HepG2 (cell line): ENCODE measurements around the gene SLX4. TPM values are rescaled to one million over a fixed set of nuclear protein-coding genes. Genes with fewer than 3 reads are reported as not detected.

ENCODE experiments used
- CHCHD3 ChIP-seq: sonication (generic); formaldehyde crosslinking; IDR thresholded peaks from 2 replicates; pipeline ENCODE4 v1.8.0; 2022; ENCODE audit warnings: mild to moderate bottlenecking, missing genetic modification reagents, moderate library complexity
- DNMT1 ChIP-seq: sonication (generic); formaldehyde crosslinking; IDR thresholded peaks from 2 replicates; pipeline ENCODE4 v1.5.1; 2020; ENCODE audit warnings: mild to moderate bottlenecking, missing genetic modification reagents
- EP300 ChIP-seq, 3 experiments: sonication (generic) in 1 of 3; formaldehyde crosslinking in 1 of 3; IDR thresholded peaks; 2 replicates each; pipeline versions ENCODE4 v1.5.1 to v1.6.1; 2011 to 2020; ENCODE audit warnings: low read depth in 2 of 3, low read length in 2 of 3, borderline replicate concordance in 1 of 3, improper control_type of control experiment in 1 of 3, mild to moderate bottlenecking in 1 of 3, missing genetic modification reagents in 1 of 3, moderate library complexity in 1 of 3
- ERF ChIP-seq: IDR thresholded peaks from 2 replicates; pipeline ENCODE4 v1.6.1; 2018; ENCODE audit warnings: missing biosample characterization, missing genetic modification reagents
- ETV6 ChIP-seq: sonication (generic); formaldehyde crosslinking; conservative IDR thresholded peaks from 2 replicates; pipeline ENCODE4 v1.4.0; 2020; ENCODE audit warnings: missing genetic modification reagents
- HDAC6 ChIP-seq: fragments of 200-600 bp; sonication (generic); IDR thresholded peaks from 2 replicates; pipeline ENCODE4 v1.7.0; 2017; ENCODE audit warnings: mild to moderate bottlenecking, antibody characterized with exemption, low read length, low read depth
- KMT2A ChIP-seq: sonication (generic); formaldehyde crosslinking; IDR thresholded peaks from 2 replicates; pipeline ENCODE4 v1.4.0; 2020; ENCODE audit warnings: missing genetic modification reagents
- LCORL ChIP-seq, 2 experiments: fragments of 450-650 bp in 1 of 2; sonication (generic) in 1 of 2; formaldehyde crosslinking in 1 of 2; IDR thresholded peaks; 2 replicates each; pipeline versions ENCODE4 v1.5.0 to v1.6.1; 2017 to 2020; ENCODE audit warnings: antibody characterized with exemption in 1 of 2, missing genetic modification reagents in 1 of 2
- MAFF ChIP-seq: IDR thresholded peaks from 2 replicates; pipeline ENCODE4 v1.6.1; 2011; ENCODE audit warnings: low read depth, low read length, improper control_type of control experiment
- MAFK ChIP-seq, 2 experiments: IDR thresholded peaks in 1 of 2; conservative IDR thresholded peaks in 1 of 2; 2 replicates each; pipeline ENCODE4 v1.6.1; 2011; ENCODE audit warnings: improper control_type of control experiment in 2 of 2, low read length in 2 of 2
- NR2C2 ChIP-seq: sonication (generic); formaldehyde crosslinking; IDR thresholded peaks from 2 replicates; pipeline ENCODE4 v1.4.0; 2020; ENCODE audit warnings: missing genetic modification reagents, mild to moderate bottlenecking, moderate library complexity, borderline replicate concordance
- PHF8 ChIP-seq: sonication (generic); formaldehyde crosslinking; IDR thresholded peaks from 2 replicates; pipeline ENCODE4 v1.5.0; 2020; ENCODE audit warnings: missing genetic modification reagents
- REL ChIP-seq: sonication (generic); formaldehyde crosslinking; conservative IDR thresholded peaks from 2 replicates; pipeline ENCODE4 v1.8.0; 2022; ENCODE audit warnings: mild to moderate bottlenecking, missing genetic modification reagents, moderate library complexity
- RORA ChIP-seq: sonication (generic); formaldehyde crosslinking; IDR thresholded peaks from 2 replicates; pipeline ENCODE4 v1.5.0; 2020; ENCODE audit warnings: mild to moderate bottlenecking, missing genetic modification reagents, moderate library complexity
- TAF1 ChIP-seq: sonication (generic); formaldehyde crosslinking; IDR thresholded peaks from 2 replicates; pipeline ENCODE4 v1.4.0; 2020; ENCODE audit warnings: missing genetic modification reagents
- XRCC5 ChIP-seq: fragments of 200-400 bp; formaldehyde crosslinking; optimal IDR thresholded peaks from 2 replicates; pipeline ENCODE3; 2017; ENCODE audit warnings: mild to moderate bottlenecking, low read length
- ZBTB20 ChIP-seq: sonication (generic); formaldehyde crosslinking; IDR thresholded peaks from 2 replicates; pipeline ENCODE4 v1.8.1; 2023; ENCODE audit warnings: missing genetic modification reagents, low read depth, mild to moderate bottlenecking, borderline replicate concordance
- ZBTB7B ChIP-seq: sonication (generic); formaldehyde crosslinking; IDR thresholded peaks from 2 replicates; pipeline ENCODE4 v1.4.0; 2020; ENCODE audit warnings: missing genetic modification reagents
- ZFP41 ChIP-seq: sonication (generic); formaldehyde crosslinking; IDR thresholded peaks from 2 replicates; pipeline ENCODE4 v1.4.0; 2020; ENCODE audit warnings: mild to moderate bottlenecking, missing genetic modification reagents, borderline replicate concordance
- ZNF10 ChIP-seq: sonication (generic); formaldehyde crosslinking; IDR thresholded peaks from 2 replicates; pipeline ENCODE4 v1.4.0; 2020; ENCODE audit warnings: mild to moderate bottlenecking, low read depth, missing genetic modification reagents, borderline replicate concordance
- ZNF180 ChIP-seq: sonication (generic); formaldehyde crosslinking; IDR thresholded peaks from 2 replicates; pipeline ENCODE4 v1.4.0; 2020; ENCODE audit warnings: low read depth, missing genetic modification reagents, borderline replicate concordance
- ZNF253 ChIP-seq: sonication (generic); formaldehyde crosslinking; IDR thresholded peaks from 2 replicates; pipeline ENCODE4 v1.8.0; 2022; ENCODE audit warnings: mild to moderate bottlenecking, missing genetic modification reagents, borderline replicate concordance
- polyA plus RNA-seq, 8 experiments: library from polyadenylated mRNA; depleted of rRNA in 3 of 8; stranded (reverse) in 7 of 8; unstranded in 1 of 8; fragments of >200 nt; fragmentation: Illumina TruSeq in 4 of 8; extraction: Trizol in 4 of 8; gene quantifications; 2 replicates each; pipeline versions ENCODE4 v1.2.1 to v1.2.3, GENCODE V29; 2011 to 2016; ENCODE audit warnings: low read depth in 4 of 8, missing spikeins in 1 of 8, mixed read lengths in 1 of 8; ENCODE audit not compliant: insufficient read depth in 1 of 8
- total RNA-seq, 5 experiments: library from RNA; depleted of rRNA; stranded (reverse); fragments of >200 nt; fragmentation: Illumina TruSeq; extraction: Trizol; gene quantifications; 2 replicates each; pipeline ENCODE4 v1.2.3, GENCODE V29; 2016; ENCODE audit warnings: low read depth in 1 of 5
- TF ChIP-seq, protein P1 (sequence below): sonication (generic); formaldehyde crosslinking; conservative IDR thresholded peaks from 2 replicates; pipeline ENCODE4 v1.8.0; 2022; ENCODE audit warnings: missing genetic modification reagents
- TF ChIP-seq, protein P2 (sequence below): sonication (generic); formaldehyde crosslinking; IDR thresholded peaks from 2 replicates; pipeline ENCODE4 v1.4.0; 2020; ENCODE audit warnings: missing genetic modification reagents
- TF ChIP-seq, protein P3 (sequence below): sonication (generic); formaldehyde crosslinking; IDR thresholded peaks from 2 replicates; pipeline ENCODE4 v1.4.0; 2020; ENCODE audit warnings: missing genetic modification reagents
- TF ChIP-seq, protein P4 (sequence below): sonication (generic); formaldehyde crosslinking; IDR thresholded peaks from 2 replicates; pipeline ENCODE4 v1.4.0; 2020; ENCODE audit warnings: missing genetic modification reagents, borderline replicate concordance

The SLX4 gene
- total and polyA plus RNA-seq, 2 of the 13 experiments (the other 11 are each of a cell fraction or from before 2014, with no cell fraction given): 1.1 to 3.6 TPM

DNA sequence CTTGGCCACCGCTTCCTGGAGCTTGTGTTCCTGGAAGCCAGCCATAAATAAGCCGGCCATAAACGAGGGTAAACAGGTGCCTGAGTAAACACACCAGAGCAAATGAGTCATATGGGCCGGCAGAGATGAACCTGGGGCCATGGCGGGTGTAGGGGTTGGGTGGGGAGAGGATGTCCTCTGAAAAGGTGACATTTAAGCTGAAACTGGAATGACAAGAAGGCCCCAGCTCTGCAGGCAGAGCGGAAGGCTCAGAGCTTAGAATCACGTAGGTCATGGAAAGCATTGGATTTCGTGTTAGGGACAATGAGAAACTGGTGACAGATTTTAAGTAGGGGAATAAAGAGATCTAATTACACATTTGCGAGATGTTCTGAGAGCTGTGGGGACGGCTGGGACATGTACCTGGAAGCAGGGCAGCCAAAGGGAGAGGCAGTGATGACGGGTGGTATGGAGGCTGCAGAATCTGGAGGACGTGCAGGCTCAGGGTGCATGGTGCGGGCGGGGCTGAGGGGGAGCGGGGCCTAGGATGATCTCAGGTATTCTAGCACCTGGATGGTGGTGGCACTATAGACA, 35.0 kb upstream of the SLX4 start (continued):
- TF ChIP-seq RORA (CRISPR knock-in tag): no peak
- no peak for TF ChIP-seq LCORL (IDR thresholded peaks at IDR 0.05)
- TF ChIP-seq LCORL (CRISPR knock-in tag; IDR thresholded peaks at IDR 0.05): 0 out of 2 replicates have a peak, but pooled peaks have one; percentile 72
- TF ChIP-seq MAFF: no peak
- TF ChIP-seq HDAC6: no peak
- no peak for TF ChIP-seq TAF1 (CRISPR knock-in tag)
- TF ChIP-seq EP300 (IDR thresholded peaks at IDR 0.05; ENCODE audit: low read depth in 2 of 2, low read length in 2 of 2): peak in 1 of 2 experiments; percentile 66; a peak in 1 of 4 replicates
- TF ChIP-seq EP300 (CRISPR knock-in tag; IDR thresholded peaks at IDR 0.05; ENCODE audit: borderline replicate concordance): no peak
- TF ChIP-seq ZNF10 (CRISPR knock-in tag): no peak
- TF ChIP-seq ERF (CRISPR knock-in tag): no peak
- TF ChIP-seq, protein P1, sequence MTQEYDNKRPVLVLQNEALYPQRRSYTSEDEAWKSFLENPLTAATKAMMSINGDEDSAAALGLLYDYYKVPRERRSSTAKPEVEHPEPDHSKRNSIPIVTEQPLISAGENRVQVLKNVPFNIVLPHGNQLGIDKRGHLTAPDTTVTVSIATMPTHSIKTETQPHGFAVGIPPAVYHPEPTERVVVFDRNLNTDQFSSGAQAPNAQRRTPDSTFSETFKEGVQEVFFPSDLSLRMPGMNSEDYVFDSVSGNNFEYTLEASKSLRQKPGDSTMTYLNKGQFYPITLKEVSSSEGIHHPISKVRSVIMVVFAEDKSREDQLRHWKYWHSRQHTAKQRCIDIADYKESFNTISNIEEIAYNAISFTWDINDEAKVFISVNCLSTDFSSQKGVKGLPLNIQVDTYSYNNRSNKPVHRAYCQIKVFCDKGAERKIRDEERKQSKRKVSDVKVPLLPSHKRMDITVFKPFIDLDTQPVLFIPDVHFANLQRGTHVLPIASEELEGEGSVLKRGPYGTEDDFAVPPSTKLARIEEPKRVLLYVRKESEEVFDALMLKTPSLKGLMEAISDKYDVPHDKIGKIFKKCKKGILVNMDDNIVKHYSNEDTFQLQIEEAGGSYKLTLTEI (CRISPR knock-in tag): no peak
- TF ChIP-seq REL (CRISPR knock-in tag): no peak
- TF ChIP-seq ZBTB20 (CRISPR knock-in tag): no peak
- no peak for TF ChIP-seq PHF8 (CRISPR knock-in tag)
- TF ChIP-seq, protein P2, sequence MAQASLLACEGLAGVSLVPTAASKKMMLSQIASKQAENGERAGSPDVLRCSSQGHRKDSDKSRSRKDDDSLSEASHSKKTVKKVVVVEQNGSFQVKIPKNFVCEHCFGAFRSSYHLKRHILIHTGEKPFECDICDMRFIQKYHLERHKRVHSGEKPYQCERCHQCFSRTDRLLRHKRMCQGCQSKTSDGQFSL: no peak
- no peak for TF ChIP-seq MAFK (conservative IDR thresholded peaks at IDR 0.05 in 1 of 2, IDR thresholded peaks at IDR 0.05 in 1 of 2; ENCODE audit: low read length in 2 of 2)
- no peak for TF ChIP-seq CHCHD3 (CRISPR knock-in tag)
- no peak for TF ChIP-seq ZBTB7B
- TF ChIP-seq DNMT1 (CRISPR knock-in tag): no peak
- TF ChIP-seq, protein P3, sequence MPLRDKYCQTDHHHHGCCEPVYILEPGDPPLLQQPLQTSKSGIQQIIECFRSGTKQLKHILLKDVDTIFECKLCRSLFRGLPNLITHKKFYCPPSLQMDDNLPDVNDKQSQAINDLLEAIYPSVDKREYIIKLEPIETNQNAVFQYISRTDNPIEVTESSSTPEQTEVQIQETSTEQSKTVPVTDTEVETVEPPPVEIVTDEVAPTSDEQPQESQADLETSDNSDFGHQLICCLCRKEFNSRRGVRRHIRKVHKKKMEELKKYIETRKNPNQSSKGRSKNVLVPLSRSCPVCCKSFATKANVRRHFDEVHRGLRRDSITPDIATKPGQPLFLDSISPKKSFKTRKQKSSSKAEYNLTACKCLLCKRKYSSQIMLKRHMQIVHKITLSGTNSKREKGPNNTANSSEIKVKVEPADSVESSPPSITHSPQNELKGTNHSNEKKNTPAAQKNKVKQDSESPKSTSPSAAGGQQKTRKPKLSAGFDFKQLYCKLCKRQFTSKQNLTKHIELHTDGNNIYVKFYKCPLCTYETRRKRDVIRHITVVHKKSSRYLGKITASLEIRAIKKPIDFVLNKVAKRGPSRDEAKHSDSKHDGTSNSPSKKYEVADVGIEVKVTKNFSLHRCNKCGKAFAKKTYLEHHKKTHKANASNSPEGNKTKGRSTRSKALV (CRISPR knock-in tag): no peak
- no peak for TF ChIP-seq XRCC5
- TF ChIP-seq, protein P4, sequence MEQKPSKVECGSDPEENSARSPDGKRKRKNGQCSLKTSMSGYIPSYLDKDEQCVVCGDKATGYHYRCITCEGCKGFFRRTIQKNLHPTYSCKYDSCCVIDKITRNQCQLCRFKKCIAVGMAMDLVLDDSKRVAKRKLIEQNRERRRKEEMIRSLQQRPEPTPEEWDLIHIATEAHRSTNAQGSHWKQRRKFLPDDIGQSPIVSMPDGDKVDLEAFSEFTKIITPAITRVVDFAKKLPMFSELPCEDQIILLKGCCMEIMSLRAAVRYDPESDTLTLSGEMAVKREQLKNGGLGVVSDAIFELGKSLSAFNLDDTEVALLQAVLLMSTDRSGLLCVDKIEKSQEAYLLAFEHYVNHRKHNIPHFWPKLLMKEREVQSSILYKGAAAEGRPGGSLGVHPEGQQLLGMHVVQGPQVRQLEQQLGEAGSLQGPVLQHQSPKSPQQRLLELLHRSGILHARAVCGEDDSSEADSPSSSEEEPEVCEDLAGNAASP: peak; percentile 55; the same call in 1 of the 2 replicates
- no peak for TF ChIP-seq NR2C2
- TF ChIP-seq KMT2A (CRISPR knock-in tag): no peak
- TF ChIP-seq ETV6 (CRISPR knock-in tag): no peak
- TF ChIP-seq ZNF180 (CRISPR knock-in tag): no peak
- TF ChIP-seq ZNF253 (CRISPR knock-in tag): no peak
- TF ChIP-seq ZFP41: no peak
